ENCODE measurements around the gene CAVIN2. TPM values are rescaled to one million over a fixed set of nuclear protein-coding genes. Genes with fewer than 3 reads are reported as not detected.

CAVIN2 gene
- 2.8 and 3.7 TPM in 2 replicates for total RNA-seq

DNA sequence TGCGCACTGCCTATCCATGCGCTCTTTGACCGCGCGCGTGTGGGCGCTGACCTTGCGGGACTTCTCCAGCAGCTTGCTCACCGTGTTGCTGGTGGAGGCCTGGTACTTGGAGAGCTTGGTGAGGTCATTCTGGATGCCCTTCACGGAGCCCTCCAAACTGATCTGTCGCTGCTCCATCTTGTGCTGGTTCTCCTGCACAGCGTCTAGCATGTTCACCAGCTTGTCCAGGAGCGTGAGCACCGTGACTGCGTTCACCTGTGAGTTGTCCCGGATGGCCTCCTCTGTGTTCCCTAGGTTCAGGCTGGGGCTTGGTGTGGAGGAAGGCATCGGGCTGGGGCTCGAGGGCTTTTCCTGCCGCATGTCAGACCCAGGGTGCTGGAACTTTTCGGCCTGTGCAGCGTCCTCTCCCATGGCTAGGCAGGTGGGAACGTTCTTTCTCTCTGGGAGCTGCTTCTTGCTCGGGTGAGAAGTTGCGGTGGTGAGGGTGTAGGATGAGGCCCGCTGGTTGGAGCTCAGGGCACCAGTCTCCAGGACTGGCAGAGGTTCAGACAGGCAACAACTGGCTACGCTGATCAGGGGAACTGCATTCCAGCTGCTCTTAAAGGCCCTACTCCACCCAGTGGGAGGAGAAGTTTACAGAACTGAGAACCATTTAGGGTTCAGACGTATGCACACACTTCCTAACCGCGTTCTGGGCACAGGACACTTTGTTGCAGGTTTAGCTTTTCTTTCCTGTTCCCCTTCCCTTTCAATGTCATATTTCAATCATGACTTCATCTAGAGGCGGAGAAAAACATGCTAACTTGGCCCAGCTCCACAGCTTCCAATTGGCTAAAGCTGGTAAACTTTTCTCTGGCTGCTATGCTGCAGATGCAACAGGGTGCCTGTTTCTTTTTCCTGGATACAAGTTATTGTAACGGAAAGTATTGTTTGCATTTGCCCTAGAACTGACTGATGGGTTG, at the start of gene CAVIN2:
Gene CAVIN2, minus strand, starts transcription at position 574 of the 962 bp plus-strand sequence. Its CDS starts 163 bp downstream, at position 411.
- no peaks in the 10 kb centered on the region for H3K36me3 ChIP-seq (ENCODE audit: control insufficient read depth, insufficient read depth, low read length)
- H3K4me3 ChIP-seq (ENCODE audit: low read depth, low read length) = peak within 1 kb of the TSS; percentile 54
- peak; percentile 98 for FAIRE-seq
- H3K27me3 ChIP-seq (ENCODE audit: control insufficient read depth, insufficient read depth, low read length) = no peaks in the 10 kb centered on the region
- TF ChIP-seq CTCF (IDR thresholded peaks at IDR 0.05; ENCODE audit: insufficient read depth, low read length, severe bottlenecking) = no peak
- DNase-seq (ENCODE audit: low read depth) = peak; percentile 89

- DNase-seq (ENCODE audit: low read depth) (no peak), FAIRE-seq (no peak)
- H3K4me3 ChIP-seq (ENCODE audit: low read depth, low read length) = no peak overlapping the region
- no peak for TF ChIP-seq CTCF (IDR thresholded peaks at IDR 0.05; ENCODE audit: insufficient read depth, low read length, severe bottlenecking)
- no peaks in the 10 kb centered on the region for H3K36me3 ChIP-seq (ENCODE audit: control insufficient read depth, insufficient read depth, low read length)
- no peaks in the 10 kb centered on the region for H3K27me3 ChIP-seq (ENCODE audit: control insufficient read depth, insufficient read depth, low read length)
Observed at GRCh38 chr2:191895743-191896142, 48.9 kb upstream of the CAVIN2 start.

GRCh38 chr2:191895195-191895594, 48.3 kb upstream of the CAVIN2 start:
- H3K27me3 ChIP-seq (ENCODE audit: control insufficient read depth, insufficient read depth, low read length) = no peaks in the 10 kb centered on the region
- H3K36me3 ChIP-seq (ENCODE audit: control insufficient read depth, insufficient read depth, low read length) = no peaks in the 10 kb centered on the region
- H3K4me3 ChIP-seq (ENCODE audit: low read depth, low read length) = no peak overlapping the region
- DNase-seq (ENCODE audit: low read depth) (no peak), FAIRE-seq (no peak)
- no peak for TF ChIP-seq CTCF (IDR thresholded peaks at IDR 0.05; ENCODE audit: insufficient read depth, low read length, severe bottlenecking)

- Histone ChIP-seq H3K4me3 (ENCODE audit: low read depth, low read length) (no peak overlapping the region), H3K36me3 (ENCODE audit: control insufficient read depth, insufficient read depth, low read length) (no peaks in the 10 kb centered on the region), H3K27me3 (ENCODE audit: control insufficient read depth, insufficient read depth, low read length) (no peaks in the 10 kb centered on the region)
- DNase-seq (ENCODE audit: low read depth) (peak; percentile 98), FAIRE-seq (no peak)
- no peak for TF ChIP-seq CTCF (IDR thresholded peaks at IDR 0.05; ENCODE audit: insufficient read depth, low read length, severe bottlenecking)
Observed at GRCh38 chr2:191894681-191895147, 47.8 kb upstream of the CAVIN2 start.

DNA sequence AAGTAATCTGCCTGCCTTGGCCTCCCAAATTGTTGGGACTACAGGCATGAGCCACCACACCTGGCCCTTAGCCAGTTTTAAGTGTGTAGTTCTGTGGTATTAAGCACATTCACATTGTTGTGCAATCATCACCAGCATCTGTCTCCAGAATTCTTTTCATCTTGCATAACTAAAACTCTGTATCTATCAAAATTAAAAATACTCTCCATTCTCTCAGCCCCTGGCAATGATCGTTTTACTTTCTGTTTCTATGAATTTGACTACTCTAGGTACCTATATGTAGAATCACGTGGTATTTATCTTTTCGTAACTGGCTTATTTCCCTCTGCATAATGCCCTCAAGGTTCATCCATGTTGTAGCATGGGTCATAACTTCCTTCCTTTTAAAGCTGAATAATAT, 45.5 kb upstream of the CAVIN2 start:
- no peak overlapping the region for H3K4me3 ChIP-seq (ENCODE audit: low read depth, low read length)
- DNase-seq (ENCODE audit: low read depth) (peak; percentile 84), FAIRE-seq (no peak)

More for the DNA sequence above, 45.5 kb upstream of the CAVIN2 start:
- TF ChIP-seq CTCF (IDR thresholded peaks at IDR 0.05; ENCODE audit: insufficient read depth, low read length, severe bottlenecking) = no peak
- no peaks in the 10 kb centered on the region for H3K27me3 ChIP-seq (ENCODE audit: control insufficient read depth, insufficient read depth, low read length)
- H3K36me3 ChIP-seq (ENCODE audit: control insufficient read depth, insufficient read depth, low read length) = no peaks in the 10 kb centered on the region

All from bronchial epithelial cell (primary cell).